GM19238 (cell line): ENCODE measurements around the gene MED12L.
"Not testable (repeated sequence)": the region's sequence is repeated elsewhere in the genome, so short reads cannot be mapped to it uniquely, and the experiment has no call there.

Source experiments
- DNase-seq: peaks from one replicate; pipeline ENCODE4 v3.0.0; 2011; ENCODE audit warnings: low spot score; ENCODE audit not compliant: insufficient read length

The MED12L gene, protein sequence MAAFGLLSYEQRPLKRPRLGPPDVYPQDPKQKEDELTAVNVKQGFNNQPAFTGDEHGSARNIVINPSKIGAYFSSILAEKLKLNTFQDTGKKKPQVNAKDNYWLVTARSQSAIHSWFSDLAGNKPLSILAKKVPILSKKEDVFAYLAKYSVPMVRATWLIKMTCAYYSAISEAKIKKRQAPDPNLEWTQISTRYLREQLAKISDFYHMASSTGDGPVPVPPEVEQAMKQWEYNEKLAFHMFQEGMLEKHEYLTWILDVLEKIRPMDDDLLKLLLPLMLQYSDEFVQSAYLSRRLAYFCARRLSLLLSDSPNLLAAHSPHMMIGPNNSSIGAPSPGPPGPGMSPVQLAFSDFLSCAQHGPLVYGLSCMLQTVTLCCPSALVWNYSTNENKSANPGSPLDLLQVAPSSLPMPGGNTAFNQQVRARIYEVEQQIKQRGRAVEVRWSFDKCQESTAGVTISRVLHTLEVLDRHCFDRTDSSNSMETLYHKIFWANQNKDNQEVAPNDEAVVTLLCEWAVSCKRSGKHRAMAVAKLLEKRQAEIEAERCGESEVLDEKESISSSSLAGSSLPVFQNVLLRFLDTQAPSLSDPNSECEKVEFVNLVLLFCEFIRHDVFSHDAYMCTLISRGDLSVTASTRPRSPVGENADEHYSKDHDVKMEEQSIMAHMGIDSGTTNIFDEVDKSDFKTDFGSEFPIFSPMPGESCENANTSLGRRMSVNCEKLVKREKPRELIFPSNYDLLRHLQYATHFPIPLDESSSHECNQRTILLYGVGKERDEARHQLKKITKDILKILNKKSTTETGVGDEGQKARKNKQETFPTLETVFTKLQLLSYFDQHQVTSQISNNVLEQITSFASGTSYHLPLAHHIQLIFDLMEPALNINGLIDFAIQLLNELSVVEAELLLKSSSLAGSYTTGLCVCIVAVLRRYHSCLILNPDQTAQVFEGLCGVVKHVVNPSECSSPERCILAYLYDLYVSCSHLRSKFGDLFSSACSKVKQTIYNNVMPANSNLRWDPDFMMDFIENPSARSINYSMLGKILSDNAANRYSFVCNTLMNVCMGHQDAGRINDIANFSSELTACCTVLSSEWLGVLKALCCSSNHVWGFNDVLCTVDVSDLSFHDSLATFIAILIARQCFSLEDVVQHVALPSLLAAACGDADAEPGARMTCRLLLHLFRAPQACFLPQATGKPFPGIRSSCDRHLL (N-terminal part only)

DNA sequence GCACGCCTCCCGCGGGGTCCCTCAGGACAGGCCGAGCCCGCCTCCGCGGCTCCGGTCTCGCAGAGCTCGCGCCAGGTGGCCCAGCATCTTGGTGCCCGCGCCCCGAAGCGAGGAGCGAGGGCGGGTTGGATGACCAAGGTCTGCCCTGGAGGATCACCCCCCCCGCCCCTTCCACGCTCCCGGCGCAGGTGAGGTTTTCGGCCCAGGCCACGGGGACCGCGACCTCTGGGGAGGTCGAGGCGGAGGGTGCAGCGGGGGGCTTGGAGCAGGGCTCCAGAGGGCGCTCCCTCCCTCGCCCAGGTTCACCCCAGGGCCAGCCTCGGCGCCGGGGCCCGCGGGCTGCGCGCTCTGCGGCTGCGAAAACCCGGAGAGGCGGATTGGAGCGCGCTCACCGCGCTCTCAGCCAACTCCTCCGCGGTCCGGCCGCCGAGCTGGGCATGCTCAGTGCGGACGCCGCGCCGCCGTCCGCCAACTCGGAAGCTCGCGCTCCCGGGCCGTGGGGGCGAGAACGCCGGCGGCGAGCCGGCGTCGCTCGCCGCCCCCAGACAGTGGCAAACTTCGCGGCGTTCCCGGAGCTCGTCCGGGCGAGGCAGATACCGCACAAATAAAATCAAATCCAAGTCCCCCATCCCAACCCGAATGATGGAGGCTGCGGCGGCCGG lies at the start of gene MED12L:
MED12L (plus strand) TSS at position 438 of the 662 bp plus-strand sequence. CDS start 1,263 bp downstream, outside the sequence.
- peak; percentile 79 for DNase-seq

DNA sequence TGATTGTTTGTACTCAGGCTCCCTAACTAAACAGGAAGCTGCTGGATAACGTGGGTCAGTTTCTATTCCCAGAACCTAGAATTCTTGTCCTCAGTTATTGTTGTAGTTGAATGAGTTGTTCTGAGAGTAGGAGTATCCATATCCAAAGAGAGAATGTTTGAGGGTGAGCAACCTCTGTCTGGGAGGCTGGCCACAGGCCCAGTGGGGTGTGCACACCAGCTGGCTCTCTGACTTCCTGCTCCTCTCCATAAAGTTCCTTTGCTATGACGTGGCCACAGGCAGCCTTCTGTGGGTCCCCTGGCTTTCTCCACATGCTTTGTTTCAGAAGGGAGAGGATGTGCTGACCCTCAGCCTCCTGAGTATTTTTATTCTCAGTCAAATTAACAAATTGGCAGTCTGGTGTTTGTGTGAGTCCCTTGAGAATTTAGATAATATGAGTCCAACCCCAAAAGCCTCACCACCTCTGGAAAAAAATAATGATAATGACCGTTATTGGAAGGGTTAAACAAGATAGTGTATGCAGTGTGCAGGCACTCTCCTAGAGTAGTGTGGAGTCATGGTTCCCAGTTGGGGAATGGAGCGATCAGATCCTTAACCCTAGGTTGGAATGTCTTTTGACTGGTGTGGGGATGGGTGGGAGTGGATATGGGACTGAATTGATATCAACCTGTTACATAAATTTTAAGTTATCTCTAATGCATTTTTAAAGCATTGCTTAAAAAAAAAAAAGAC lies 47.6 kb upstream of the MED12L start:
- no peak for DNase-seq

DNA sequence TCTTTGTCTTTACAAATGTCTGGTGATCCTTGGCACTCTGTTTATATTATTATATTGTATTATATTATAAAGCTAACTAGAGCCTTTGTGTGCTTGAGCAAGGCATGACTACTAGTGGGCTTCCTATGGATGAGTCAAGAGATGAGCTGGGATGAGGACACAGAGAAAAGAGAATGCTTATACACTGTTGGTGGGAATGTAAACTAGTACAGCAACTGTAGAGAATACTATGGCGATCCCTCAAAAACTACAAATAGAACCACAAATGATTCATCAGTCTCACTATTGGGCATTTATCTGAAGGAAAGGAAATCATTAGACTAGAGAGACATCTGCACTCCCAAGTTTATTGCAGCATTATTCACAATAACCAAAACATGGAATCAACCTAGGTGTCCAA lies 40.8 kb upstream of the MED12L start:
- DNase-seq: no peak

DNA sequence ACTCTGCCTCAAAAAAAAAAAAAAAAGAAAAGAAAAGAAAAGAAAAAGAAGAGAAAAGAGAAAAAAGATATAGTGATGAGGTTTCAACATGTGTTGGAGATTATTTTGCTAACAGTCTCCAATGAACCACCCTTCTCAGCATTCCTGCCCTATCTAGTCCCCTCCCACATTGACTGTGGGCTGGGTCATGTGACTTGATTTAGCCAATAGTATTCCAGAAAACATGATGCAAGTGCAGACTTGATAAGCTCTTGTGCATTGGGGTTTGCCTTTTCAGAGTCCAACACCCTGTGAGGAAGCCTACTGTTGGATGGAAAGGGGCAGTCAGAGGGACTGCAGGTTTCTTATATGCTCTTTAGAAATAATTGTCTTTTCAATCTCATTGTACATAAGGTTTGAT lies 37.8 kb upstream of the MED12L start:
- no peak for DNase-seq

DNA sequence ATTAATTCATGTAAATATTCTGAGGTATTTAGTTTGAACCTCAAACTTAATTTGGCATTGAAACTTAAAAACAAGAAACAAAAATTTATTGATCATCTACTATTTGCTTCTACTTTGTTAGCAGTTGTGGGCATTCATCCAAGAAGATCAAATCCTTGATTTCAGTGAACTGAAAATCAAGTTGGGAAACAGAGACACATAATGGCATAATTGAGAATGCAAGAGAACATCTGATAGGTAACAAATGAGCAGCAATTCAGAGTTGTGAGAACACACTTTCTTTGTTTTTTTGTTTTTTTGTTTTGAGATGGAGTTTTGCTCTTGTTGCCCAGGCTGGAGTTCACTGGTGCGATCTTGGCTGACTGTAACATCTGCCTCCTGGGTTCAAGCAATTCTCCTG lies 33.9 kb upstream of the MED12L start:
- no peak for DNase-seq

DNA sequence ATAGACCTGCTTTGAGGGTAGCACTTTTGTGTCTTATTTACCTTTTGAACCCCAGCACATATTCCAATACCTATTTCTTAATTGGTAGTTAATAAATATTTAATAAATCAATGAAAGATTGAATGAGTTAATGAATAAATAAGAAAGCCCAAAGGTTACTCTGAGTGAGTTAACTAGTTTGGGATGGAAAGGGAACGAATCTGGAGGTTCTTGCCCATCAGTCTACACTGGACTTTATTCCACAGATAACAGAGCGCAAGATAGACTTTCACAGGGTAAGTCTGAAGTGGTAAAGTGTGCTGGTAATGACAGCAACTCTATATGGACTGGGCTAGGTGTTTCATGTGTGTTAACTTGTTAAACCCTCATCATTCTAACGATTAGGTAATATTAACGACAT lies 33.1 kb upstream of the MED12L start:
- no peak for DNase-seq

DNA sequence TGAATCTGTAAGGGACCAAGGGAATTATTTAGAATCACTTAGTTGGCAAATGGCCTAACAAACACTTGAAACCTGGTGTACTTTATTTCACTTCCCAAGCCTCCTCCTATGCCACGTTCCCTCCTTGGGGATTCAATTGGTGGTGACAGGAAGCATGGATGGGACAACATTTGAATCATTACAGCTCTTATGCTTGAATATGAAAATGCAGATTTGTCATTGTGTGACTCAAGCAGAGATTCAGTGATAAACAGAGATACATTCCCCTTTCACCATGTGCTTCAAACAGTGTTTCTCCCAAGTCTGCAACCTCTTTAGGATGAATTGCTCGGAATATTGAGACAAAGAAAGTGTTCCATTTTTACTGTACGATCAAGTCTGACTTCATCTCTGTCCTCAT lies 32.7 kb upstream of the MED12L start:
- DNase-seq: no peak

DNA sequence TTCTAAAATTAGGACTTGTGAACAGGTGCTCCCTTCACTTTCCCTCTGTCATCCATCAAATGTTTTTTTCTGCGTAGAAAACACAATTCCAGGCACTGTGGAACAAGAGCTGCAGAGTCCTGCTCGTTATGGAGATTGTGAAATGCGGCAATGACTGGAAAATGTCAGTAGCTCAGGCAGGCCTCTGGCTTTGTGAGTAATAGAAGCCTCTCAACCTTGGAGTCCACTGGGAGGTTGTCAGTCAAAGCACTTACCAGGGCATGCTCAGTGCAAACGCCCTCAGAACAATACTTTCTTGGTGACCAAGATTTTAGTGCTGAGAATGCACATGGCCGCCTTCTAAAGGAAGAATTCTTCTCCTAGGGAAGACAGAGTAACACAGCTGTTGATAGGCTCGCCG lies 26.7 kb upstream of the MED12L start:
- no peak for DNase-seq

DNA sequence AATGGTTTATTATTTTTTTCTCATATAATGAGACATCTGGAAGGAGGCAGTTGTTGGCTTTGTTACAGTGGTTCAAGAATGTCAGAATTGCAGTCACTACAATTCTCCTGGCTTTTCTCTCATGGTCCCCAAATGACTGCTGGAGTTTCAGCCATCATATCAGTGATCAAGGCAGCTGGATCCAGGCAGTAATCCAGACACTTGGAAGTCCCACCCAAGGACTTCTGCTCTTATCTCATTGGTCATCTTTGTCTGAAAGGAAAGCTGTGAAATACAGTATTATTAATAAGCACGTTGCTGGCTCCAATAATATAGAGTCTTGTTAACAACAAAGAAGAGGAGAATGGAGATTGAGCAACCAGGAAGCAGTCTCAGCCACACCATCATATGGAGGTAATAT lies 22.9 kb upstream of the MED12L start:
- DNase-seq: no peak

DNA sequence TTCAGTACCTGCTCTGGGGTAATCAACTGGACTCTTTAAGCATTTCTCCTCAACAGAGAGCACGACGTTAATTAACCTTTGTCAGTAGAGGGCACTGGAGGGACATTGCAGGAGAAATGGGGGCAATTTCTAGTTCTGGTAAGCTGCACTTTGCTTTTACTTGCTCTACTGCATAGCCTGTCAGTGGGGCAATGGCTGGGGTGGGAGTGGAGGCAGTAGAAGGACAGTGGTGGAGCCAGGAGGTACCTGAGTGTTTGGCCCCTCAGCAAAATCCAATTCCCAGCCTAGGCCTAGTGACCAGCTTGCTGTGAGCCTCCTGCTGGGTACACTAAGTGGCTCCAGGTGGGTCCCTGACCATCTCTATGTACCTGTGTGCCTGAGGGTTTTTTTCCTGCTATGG lies 18.3 kb upstream of the MED12L start:
- no peak for DNase-seq

DNA sequence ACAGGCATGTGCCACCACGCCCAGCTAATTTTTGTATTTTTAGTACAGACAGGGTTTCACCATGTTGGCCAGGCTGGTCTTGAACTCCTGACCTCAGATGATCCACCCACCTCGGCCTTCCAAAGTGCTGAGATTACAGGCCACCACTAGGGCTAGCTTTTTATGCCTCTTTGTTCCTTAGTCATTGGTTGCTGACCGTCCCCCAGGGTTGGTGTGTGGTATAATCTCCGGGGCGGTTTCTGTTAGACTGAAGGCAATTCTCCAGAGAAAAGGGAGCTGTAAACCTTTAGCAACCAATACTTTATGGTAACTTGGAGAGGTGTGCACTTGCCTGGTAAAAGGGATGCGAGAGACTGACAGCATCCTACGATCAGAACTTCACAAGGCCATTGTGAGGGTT lies 12.6 kb upstream of the MED12L start:
- DNase-seq: not testable (repeated sequence)

DNA sequence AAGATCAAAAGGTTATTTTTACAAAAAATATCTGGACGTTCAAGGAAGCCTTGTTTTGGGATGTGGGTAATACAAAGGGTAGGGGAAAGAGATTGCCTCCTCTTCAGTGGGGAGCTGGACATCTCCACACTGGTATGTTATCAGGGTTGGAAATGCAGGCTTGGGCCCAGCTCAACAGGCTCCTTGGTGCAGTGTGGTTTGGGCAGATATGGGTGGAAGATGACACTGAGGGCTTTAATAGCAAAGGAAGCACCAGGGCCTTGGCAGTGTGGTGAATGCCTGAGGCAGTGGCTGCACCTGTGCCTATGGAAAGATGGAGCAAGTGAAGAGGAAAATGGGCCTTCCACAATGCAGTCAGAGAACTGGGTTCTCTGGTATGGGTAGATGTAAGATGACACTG lies 11.2 kb upstream of the MED12L start:
- no peak for DNase-seq

DNA sequence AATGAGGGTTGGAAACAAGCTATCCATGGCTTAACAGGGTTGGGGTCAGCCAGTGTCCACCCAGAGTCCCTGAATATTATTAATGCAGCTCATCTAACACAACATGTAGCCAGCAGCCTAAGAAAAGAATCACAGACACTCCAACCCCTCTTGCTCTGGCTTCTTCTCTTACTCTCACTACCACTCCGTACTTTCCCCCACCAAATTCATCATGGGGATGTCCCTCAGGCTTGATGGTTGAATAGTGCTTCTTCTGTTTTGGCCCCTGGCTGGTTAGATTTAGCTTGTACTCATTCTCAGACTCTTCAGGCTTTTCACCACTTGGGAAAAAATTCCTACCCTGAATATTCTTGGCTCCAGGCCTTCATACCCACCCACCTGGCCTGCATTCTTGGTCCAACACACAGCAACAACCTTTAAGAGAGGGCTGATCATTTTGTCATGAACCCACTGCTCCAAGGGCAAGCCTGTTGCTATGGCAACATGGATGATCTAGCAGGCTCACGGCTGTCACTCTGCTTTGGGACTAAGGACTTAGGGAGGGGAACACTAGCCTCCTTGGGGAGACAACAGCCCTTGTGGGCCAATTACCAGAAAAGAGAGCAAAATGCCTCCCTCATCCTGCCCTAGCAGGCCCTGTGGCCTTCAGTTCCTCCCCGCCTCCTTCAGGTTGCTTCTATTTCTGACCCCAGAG lies 9.4 kb upstream of the MED12L start:
- no peak for DNase-seq

DNA sequence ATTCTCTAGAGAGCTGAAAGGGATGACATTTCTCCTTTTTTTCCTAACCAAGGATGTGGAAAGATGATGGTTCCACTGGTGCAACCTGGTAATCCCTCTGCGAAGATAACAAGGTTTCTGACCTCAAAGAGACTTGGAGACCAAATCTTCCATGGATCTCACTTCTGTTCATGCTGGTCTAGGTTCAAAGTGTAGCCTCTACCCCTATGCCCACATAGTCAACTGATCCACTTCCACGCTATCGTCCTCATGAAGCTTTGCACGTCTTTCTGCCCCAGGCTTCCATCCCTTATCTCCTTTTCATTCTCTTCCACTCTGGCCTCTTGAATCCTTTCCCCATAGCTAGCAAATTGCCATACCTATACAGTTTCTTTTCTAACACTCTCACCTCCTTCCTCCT lies 8.8 kb upstream of the MED12L start:
- DNase-seq: no peak

DNA sequence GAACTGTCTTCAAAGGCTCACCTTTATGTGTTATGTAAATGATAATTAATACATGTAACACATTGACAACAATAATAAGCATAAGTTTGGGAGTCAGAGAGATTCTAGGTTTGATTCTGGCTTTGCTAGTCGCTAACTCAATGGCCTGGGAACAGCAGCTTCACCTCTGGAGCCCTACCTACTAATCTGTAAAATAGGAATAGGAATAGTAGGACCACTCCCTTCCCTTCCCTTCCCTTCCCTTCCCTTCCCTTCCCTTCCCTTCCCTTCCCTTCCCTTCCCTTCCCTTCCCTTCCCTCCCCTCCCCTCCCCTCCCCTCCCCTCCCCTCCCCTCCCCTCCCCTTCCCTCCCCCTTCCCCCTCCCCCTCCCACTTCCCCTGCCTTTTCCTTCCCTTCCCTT lies 4.4 kb upstream of the MED12L start:
- DNase-seq: not testable (repeated sequence)

DNA sequence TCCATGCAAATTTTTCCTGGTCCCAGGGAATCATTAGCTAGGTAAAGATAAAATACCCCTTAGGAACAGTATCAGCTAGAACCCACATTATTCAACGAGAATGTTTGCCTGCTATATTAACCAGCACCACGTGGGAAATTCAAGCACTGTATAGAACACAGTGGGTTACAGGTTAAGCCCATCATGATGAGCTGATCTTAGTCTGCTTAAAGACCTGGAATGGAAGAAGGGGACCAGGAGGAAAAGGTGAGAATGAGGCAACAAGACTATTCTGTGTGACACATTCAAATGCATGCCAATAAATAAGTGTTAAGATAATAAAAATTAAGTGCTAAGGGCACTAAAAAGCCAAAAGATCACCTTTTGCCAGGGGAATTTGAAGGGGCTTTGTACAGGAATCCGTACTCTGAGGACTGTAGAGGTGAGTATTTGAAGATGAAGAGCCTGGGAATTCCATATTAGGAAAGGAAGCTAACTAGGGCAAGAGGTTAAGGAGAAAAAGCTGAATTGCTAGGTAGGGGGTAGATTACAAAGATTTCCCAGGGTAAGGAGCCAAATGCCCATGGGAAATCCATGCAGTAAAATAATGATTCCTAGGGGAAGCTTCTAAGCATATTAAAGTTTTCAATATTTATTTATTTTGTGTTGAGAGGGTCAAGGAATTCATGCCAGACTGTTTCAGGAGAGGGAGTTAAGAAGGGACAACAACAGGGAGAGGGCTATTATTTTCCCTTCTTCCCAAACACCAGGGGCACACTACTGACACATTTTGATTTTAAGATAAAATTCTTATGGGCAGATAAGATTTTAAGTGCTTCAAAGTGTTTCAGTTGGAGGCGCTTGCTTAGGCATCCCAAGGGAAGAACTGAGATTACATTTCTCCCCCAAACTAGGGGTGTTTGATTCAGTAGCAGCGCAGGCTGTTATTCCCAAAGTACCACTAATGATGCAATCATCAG lies 2.3 kb upstream of the MED12L start:
- DNase-seq: no peak

DNA sequence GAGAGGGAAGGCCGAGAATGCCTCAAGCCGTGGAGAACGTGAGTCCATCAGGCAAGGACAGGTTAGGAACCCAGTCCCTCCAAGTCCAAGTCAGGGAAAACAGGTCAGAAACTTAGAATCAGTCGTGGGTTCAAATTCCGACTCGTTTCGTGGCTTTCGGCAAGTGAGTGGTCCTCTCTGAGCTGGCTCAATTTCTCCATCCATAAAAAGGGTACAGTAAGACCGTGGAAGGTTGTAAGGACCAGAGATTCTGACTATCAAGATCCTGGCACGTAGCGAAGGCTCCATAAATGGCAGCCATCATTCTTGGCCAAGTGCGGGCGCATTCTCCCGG lies 604 bp upstream of the MED12L start:
- DNase-seq: no peak

DNA sequence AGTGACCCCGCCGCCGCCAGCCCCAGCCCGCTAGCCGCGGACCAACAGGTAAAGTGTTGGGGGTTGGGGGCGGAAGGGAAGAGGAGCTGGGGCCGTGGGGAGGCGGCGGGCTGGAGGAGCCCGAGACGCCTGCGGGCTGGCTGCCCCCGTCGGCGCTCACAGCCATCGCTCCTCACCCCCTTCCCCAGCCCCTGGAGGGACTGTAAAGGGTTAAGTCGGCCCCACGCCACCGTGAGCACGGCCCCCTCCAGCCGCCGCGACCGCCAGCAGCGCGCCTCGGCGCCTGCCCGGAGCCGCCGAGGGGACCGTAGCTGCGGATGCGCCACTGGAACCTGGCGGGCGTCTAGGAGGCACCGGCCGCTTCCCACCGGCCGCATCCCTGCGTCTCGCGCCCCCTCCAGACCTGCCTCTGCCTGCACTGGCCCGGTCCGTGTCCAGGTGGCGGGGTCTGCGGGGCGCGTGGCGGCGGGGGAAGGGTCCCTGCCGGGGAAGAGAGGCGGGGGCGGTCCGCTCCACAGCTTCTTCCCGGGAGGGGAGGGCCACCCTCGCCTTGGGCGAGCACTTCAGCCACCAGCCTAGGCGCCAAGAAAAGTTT lies 522 bp downstream of the MED12L start:
- peak; percentile 20 for DNase-seq
